HepG2 (cell line): ENCODE data around the gene TFF2. TPM values are rescaled to one million over a fixed set of nuclear protein-coding genes. Genes with fewer than 3 reads are reported as not detected.

Experiments used
- ATAC-seq: fragments of 200-7000 bp; cut with Tn5 transposase; 3 replicates; pipeline ENCODE4 v1.9.1; 2020; ENCODE audit warnings: mild to moderate bottlenecking, moderate library complexity
- BruUV-seq: library from RNA; stranded (reverse); fragments of 400-500 nt; replicated peaks from 2 replicates; lab custom pipeline; 2021; lab: Mats Ljungman, UMichigan
- CTCF ChIA-PET: fragments of 300-600 bp; formaldehyde crosslinking; extraction: SDS; loops from one replicate; lab custom pipeline; 2021; ENCODE audit warnings: low total read pairs, inconsistent platforms, low intra/inter-chr PET ratio; lab: Yijun Ruan, JAX
- POLR2A ChIA-PET: fragments of 350-600 bp; sonication (Branson Sonifier 250); formaldehyde crosslinking; loops from one replicate; lab custom pipeline; 2020; ENCODE audit warnings: antibody characterized with exemption, inconsistent platforms; lab: Yijun Ruan, JAX
- DNase-seq: peaks from one replicate; pipeline ENCODE4 v3.0.0-alpha.2; 2015; ENCODE audit warnings: low spot score
- FAIRE-seq: peaks from 3 replicates; lab custom pipeline; 2011; peaks lifted over from hg19 to GRCh38; lab: Jason Lieb, UNC
- H2AFZ ChIP-seq: one replicate; pipeline ENCODE4 v1.6.1; 2011; ENCODE audit warnings: low read length, inconsistent platforms
- H3K27ac ChIP-seq: fragments of 300-600 bp; 3 replicates; pipeline ENCODE4 v1.8.0; 2011; ENCODE audit warnings: mixed run types, mild to moderate bottlenecking, mixed read lengths, low read length, inconsistent platforms; ENCODE audit not compliant: insufficient read depth; ENCODE audit errors: extremely low read length
- H3K27me3 ChIP-seq, 2 experiments: fragments of 200-600 bp in 1 of 2; 2 replicates in 1 of 2; 3 replicates in 1 of 2; pipeline versions ENCODE4 v1.6.0 to v1.8.0; 2011; ENCODE audit warnings: low read length in 2 of 2, mild to moderate bottlenecking in 2 of 2, moderate library complexity in 2 of 2, inconsistent platforms in 1 of 2; ENCODE audit not compliant: insufficient read depth in 2 of 2, control insufficient read depth in 1 of 2
- H3K36me3 ChIP-seq, 2 experiments: fragments of 200-600 bp in 1 of 2; replicated peaks in 1 of 2; 2 replicates in 1 of 2; 3 replicates in 1 of 2; pipeline versions ENCODE4 v1.5.1 to v1.8.0; 2011; ENCODE audit warnings: low read length in 2 of 2, inconsistent platforms in 1 of 2; ENCODE audit not compliant: insufficient read depth in 2 of 2, control insufficient read depth in 1 of 2
- H3K4me1 ChIP-seq: 2 replicates; pipeline ENCODE4 v1.5.1; 2012; ENCODE audit warnings: low read length, inconsistent platforms; ENCODE audit not compliant: insufficient read depth
- H3K4me2 ChIP-seq: 2 replicates; pipeline ENCODE4 v1.6.0; 2011; ENCODE audit warnings: low read depth, low read length, inconsistent platforms
- H3K4me3 ChIP-seq, 3 experiments: fragments of 200-600 bp in 1 of 3; sonication (generic), shearing (Covaris generic) in 1 of 3; replicated peaks in 1 of 3; 2 replicates each; pipeline ENCODE4 v1.5.1; 2011 to 2016; ENCODE audit warnings: low read length in 3 of 3, inconsistent platforms in 2 of 3, low read depth in 2 of 3, mild to moderate bottlenecking in 2 of 3, control low read depth in 1 of 3, mixed read lengths in 1 of 3; ENCODE audit not compliant: insufficient read depth in 1 of 3
- H3K79me2 ChIP-seq: one replicate; pipeline ENCODE4 v1.6.1; 2011; ENCODE audit warnings: low read length, inconsistent platforms; ENCODE audit not compliant: insufficient read depth
- H3K9ac ChIP-seq: 2 replicates; pipeline ENCODE4 v1.6.0; 2011; ENCODE audit warnings: mild to moderate bottlenecking, low read depth, low read length, inconsistent platforms; ENCODE audit not compliant: insufficient read depth
- H3K9me3 ChIP-seq: 2 replicates; pipeline ENCODE4 v1.5.1; 2012; ENCODE audit warnings: mild to moderate bottlenecking, low read length
- H4K20me1 ChIP-seq: 2 replicates; pipeline ENCODE4 v1.6.0; 2011; ENCODE audit warnings: inconsistent platforms, mild to moderate bottlenecking, low read length, moderate library complexity; ENCODE audit not compliant: insufficient read depth
- ARID3A ChIP-seq: IDR thresholded peaks from 2 replicates; pipeline ENCODE4 v1.6.1; 2012; ENCODE audit warnings: low read depth, low read length, improper control_type of control experiment
- CCAR2 ChIP-seq: fragments of 200-400 bp; formaldehyde crosslinking; optimal IDR thresholded peaks from 2 replicates; pipeline ENCODE3; 2018; ENCODE audit warnings: low read depth, mild to moderate bottlenecking, low read length, moderate library complexity
- KDM5A ChIP-seq: fragments of 200-600 bp; sonication (generic); IDR thresholded peaks from 2 replicates; pipeline ENCODE4 v1.7.0; 2018; ENCODE audit warnings: antibody characterized with exemption, mild to moderate bottlenecking, low read length, borderline replicate concordance
- KLF9 ChIP-seq: IDR thresholded peaks from 2 replicates; pipeline ENCODE4 v1.6.1; 2016; ENCODE audit warnings: low read depth
- MAFG ChIP-seq: sonication (generic); formaldehyde crosslinking; IDR thresholded peaks from 2 replicates; pipeline ENCODE4 v1.5.1; 2020; ENCODE audit warnings: mild to moderate bottlenecking, missing genetic modification reagents
- NR2C2 ChIP-seq: sonication (generic); formaldehyde crosslinking; IDR thresholded peaks from 2 replicates; pipeline ENCODE4 v1.4.0; 2020; ENCODE audit warnings: missing genetic modification reagents, mild to moderate bottlenecking, moderate library complexity, borderline replicate concordance
- PHF20 ChIP-seq: sonication (generic); formaldehyde crosslinking; IDR thresholded peaks from 2 replicates; pipeline ENCODE4 v1.5.0; 2020; ENCODE audit warnings: mild to moderate bottlenecking, missing genetic modification reagents
- THRA ChIP-seq: sonication (generic); formaldehyde crosslinking; IDR thresholded peaks from 2 replicates; pipeline ENCODE4 v1.4.0; 2020; ENCODE audit warnings: missing genetic modification reagents, borderline replicate concordance
- ZNF207 ChIP-seq: fragments of 450-650 bp; IDR thresholded peaks from 2 replicates; pipeline ENCODE4 v1.6.1; 2016; ENCODE audit warnings: antibody characterized with exemption, borderline replicate concordance
- ZNF576 ChIP-seq: sonication (generic); formaldehyde crosslinking; IDR thresholded peaks from 2 replicates; pipeline ENCODE4 v1.4.0; 2020; ENCODE audit warnings: mild to moderate bottlenecking, missing genetic modification reagents
- ZSCAN12 ChIP-seq: sonication (generic); formaldehyde crosslinking; IDR thresholded peaks from 2 replicates; pipeline ENCODE4 v1.9.0; 2021; ENCODE audit warnings: mild to moderate bottlenecking, missing genetic modification reagents
- WGBS: methylation state at CpG from one replicate; pipeline ENCODE4 v1.1.6; 2017; ENCODE audit warnings: low lambda C conversion rate; 5-methylcytosine and 5-hydroxymethylcytosine counted together
- in situ Hi-C: cut with HindIII; loops from 2 replicates; pipeline ENCODE4 v1.10.0; 2017; ENCODE audit warnings: low pct_unique_long_range_greater_than_20kb; ENCODE audit not compliant: extremely low pct_ligation_motif_present
- intact Hi-C: fragments of 100-400 bp; cut with micrococcal nuclease; formaldehyde crosslinking; loops from one replicate; pipeline ENCODE4 v1.10.0; 2022; ENCODE audit not compliant: unreplicated experiment
- polyA plus RNA-seq, 8 experiments: library from polyadenylated mRNA; depleted of rRNA in 3 of 8; stranded (reverse) in 7 of 8; unstranded in 1 of 8; fragments of >200 nt; fragmentation: Illumina TruSeq in 4 of 8; extraction: Trizol in 4 of 8; gene quantifications; 2 replicates each; pipeline versions ENCODE4 v1.2.1 to v1.2.3, GENCODE V29; 2011 to 2016; ENCODE audit warnings: low read depth in 4 of 8, missing spikeins in 1 of 8, mixed read lengths in 1 of 8; ENCODE audit not compliant: insufficient read depth in 1 of 8
- total RNA-seq, 5 experiments: library from RNA; depleted of rRNA; stranded (reverse); fragments of >200 nt; fragmentation: Illumina TruSeq; extraction: Trizol; gene quantifications; 2 replicates each; pipeline ENCODE4 v1.2.3, GENCODE V29; 2016; ENCODE audit warnings: low read depth in 1 of 5
- TF ChIP-seq, protein P1 (sequence below): sonication (generic); formaldehyde crosslinking; IDR thresholded peaks from 2 replicates; pipeline ENCODE4 v1.5.0; 2020; ENCODE audit warnings: missing genetic modification reagents

The TFF2 gene
- total and polyA plus RNA-seq, 2 of the 13 experiments (the other 11 are each of a cell fraction or from before 2014, with no cell fraction given) = 1.5 TPM; not detected in 1

DNA sequence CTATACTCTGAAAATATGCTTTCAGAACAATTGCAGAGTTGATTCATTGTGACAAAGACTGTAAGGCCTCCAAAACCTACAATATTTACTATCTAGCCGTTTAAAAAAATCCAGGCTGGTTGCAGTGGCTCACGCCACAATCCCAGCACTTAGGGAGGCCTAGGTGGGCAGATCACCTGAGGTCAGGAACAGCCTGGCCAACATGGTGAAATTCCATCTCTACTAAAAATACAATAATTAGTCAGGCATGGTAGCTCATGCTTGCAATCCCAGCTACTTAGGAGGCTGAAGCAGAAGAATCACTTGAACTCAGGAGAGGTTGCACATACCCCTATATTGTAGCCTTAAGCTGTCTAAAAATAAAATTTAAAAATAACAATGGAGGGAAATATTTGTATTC is 5.3 kb upstream of the TFF2 start (continued):
- TF ChIP-seq THRA (CRISPR knock-in tag) (no peak), ARID3A (no peak), KDM5A (no peak), PHF20 (CRISPR knock-in tag) (no peak), ZNF576 (no peak), MAFG (no peak), KLF9 (CRISPR knock-in tag) (no peak), NR2C2 (no peak), CCAR2 (no peak)

DNA sequence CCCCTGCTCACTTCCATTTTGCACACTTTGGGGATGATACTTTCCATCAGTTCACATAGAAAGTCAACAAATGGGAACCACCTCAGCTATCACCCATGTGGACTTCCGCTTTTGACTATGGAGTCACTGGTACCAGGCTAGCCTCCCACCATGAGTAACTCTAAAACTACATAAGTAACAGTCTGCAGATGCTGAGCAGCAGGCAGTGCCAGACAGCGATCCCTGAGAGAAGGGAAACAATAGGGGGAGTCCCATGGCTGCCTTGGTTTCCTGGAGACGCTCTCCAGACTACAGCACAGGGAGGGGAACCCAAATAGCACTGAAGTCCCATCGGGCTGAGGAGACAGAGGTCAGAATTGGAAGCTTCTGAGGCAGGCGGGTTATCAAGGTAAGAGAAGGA is 2.8 kb upstream of the TFF2 start:
- BruUV-seq = no TSS peak
- CTCF ChIA-PET = no interaction called here
- no peak for ATAC-seq
- H3K4me1 ChIP-seq = peaks cover 25% of the 10 kb centered on the region
- H3K4me2 ChIP-seq = no peak overlapping the region
- intact Hi-C loops (no loop called here), in situ Hi-C loops (no loop called here)
- no peaks in the 10 kb centered on the region; the same call in 1 of the 2 replicates for H3K9me3 ChIP-seq
- H4K20me1 ChIP-seq = no peaks in the 10 kb centered on the region
- no peak overlapping the region for H3K4me3 ChIP-seq
- DNase-seq = no peak
- no peak for TF ChIP-seq ZSCAN12 (CRISPR knock-in tag)
- no peak for TF ChIP-seq ZNF207
- TF ChIP-seq, protein P1, sequence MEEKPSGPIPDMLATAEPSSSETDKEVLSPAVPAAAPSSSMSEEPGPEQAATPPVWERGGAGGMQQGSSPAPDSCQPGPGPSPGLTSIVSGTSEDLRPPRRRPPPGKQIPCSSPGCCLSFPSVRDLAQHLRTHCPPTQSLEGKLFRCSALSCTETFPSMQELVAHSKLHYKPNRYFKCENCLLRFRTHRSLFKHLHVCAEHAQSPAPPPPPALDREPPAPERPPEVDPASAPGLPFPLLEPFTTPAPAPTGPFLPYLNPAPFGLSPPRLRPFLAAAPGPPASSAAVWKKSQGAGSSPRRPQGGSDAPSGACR (CRISPR knock-in tag) = no peak
- H3K27ac ChIP-seq = no peak overlapping the region
- H2AFZ ChIP-seq = no peak overlapping the region
- no peak for FAIRE-seq
- H3K9ac ChIP-seq = no peak overlapping the region
- no peaks in the 10 kb centered on the region for H3K79me2 ChIP-seq
- peaks cover 0 to 16% of the 10 kb centered on the region in 2 experiments; a peak in 3 of 5 replicates for H3K27me3 ChIP-seq
- POLR2A ChIA-PET = no interaction called here
- H3K36me3 ChIP-seq = no peaks in the 10 kb centered on the region
- WGBS = 57% methylated on average over 4 of the region's 5 CpGs
